HG03571 (cell line): ENCODE results near the gene HEATR3.
A peak's percentile ranks its signal among the peaks of the same experiment; 100 is the strongest.

Experiments used
- ATAC-seq: cut with Tn5 transposase; IDR thresholded peaks from one replicate; pipeline ENCODE4 v1.9.1; 2021; ENCODE audit not compliant: unreplicated experiment

HEATR3 gene

GRCh38 chr16:50050802-50051201 is 15.0 kb upstream of the HEATR3 start:
- no peak for ATAC-seq

GRCh38 chr16:50056226-50056625 is 9.5 kb upstream of the HEATR3 start:
- ATAC-seq: no peak

GRCh38 chr16:50058091-50058771 is 7.5 kb upstream of the HEATR3 start:
- no peak for ATAC-seq

GRCh38 chr16:50059111-50059510 is 6.7 kb upstream of the HEATR3 start:
- no peak for ATAC-seq

- no peak for ATAC-seq
These were observed 6.1 kb upstream of the HEATR3 start for GRCh38 chr16:50059669-50060068.

- no peak for ATAC-seq
These were observed 4.4 kb upstream of the HEATR3 start for GRCh38 chr16:50061326-50061725.

GRCh38 chr16:50065241-50065623 is 538 bp upstream of the HEATR3 start:
- ATAC-seq: no peak

GRCh38 chr16:50066482-50067289 is 916 bp downstream of the HEATR3 start:
- ATAC-seq: no peak

GRCh38 chr16:50067290-50067853 is 1.6 kb downstream of the HEATR3 start:
- ATAC-seq: peak; percentile 30

- ATAC-seq: no peak
These were observed 2.8 kb downstream of the HEATR3 start for GRCh38 chr16:50068550-50068949.

- no peak for ATAC-seq
These were observed 3.3 kb downstream of the HEATR3 start for GRCh38 chr16:50069060-50069459.

GRCh38 chr16:50071075-50071671 is 5.4 kb downstream of the HEATR3 start:
- ATAC-seq: no peak

GRCh38 chr16:50072730-50073129 is 7.0 kb downstream of the HEATR3 start:
- no peak for ATAC-seq

GRCh38 chr16:50079397-50080140 is 13.8 kb downstream of the HEATR3 start:
- no peak for ATAC-seq

GRCh38 chr16:50081428-50082018 is 15.8 kb downstream of the HEATR3 start:
- ATAC-seq: no peak

GRCh38 chr16:50083996-50084395 is 18.2 kb downstream of the HEATR3 start:
- ATAC-seq: no peak

- ATAC-seq: no peak
These were observed 20.4 kb downstream of the HEATR3 start for GRCh38 chr16:50086176-50086575.

GRCh38 chr16:50088302-50088701 is 22.5 kb downstream of the HEATR3 start:
- no peak for ATAC-seq

GRCh38 chr16:50092891-50093290 is 27.1 kb downstream of the HEATR3 start:
- no peak for ATAC-seq

GRCh38 chr16:50093607-50094539 is 28.1 kb downstream of the HEATR3 start:
- no peak for ATAC-seq
